Uterus (tissue), 4 donors: ENCODE measurements around the gene KRTAP10-9. TPM values are rescaled to one million over a fixed set of nuclear protein-coding genes. Genes with fewer than 3 reads are reported as not detected.
"Not testable (repeated sequence)": the region's sequence is repeated elsewhere in the genome, so short reads cannot be mapped to it uniquely, and the experiment has no call there.

ENCODE experiments used
- DNase-seq, 2 donors: peaks; one replicate each; pipeline ENCODE4 v3.0.0-alpha.2; 2019 to 2020
- H3K27ac ChIP-seq, 2 donors: fragments of 200-600 bp; sonication (generic); 1 replicate in 1 of 2; 2 replicates in 1 of 2; pipeline ENCODE4 v1.5.1; 2016 to 2018
- H3K27me3 ChIP-seq, 2 donors: fragments of 200-600 bp; sonication (generic); one replicate each; pipeline ENCODE4 v1.5.1; 2018 to 2019; ENCODE audit warnings: control low read depth in 1 of 2
- H3K36me3 ChIP-seq, 2 donors: fragments of 200-600 bp; sonication (generic); one replicate each; pipeline ENCODE4 v1.5.1; 2019; ENCODE audit warnings: control low read depth in 1 of 2
- H3K4me1 ChIP-seq, 2 donors: fragments of 200-600 bp; sonication (generic); one replicate each; pipeline ENCODE4 v1.5.1; 2018 to 2019; ENCODE audit warnings: control low read depth in 1 of 2
- H3K4me3 ChIP-seq, 2 donors: fragments of 200-600 bp; sonication (generic); 1 replicate in 1 of 2; 2 replicates in 1 of 2; pipeline ENCODE4 v1.5.1; 2018 to 2019; ENCODE audit warnings: mild to moderate bottlenecking in 1 of 2
- H3K9me3 ChIP-seq, 2 donors: fragments of 200-600 bp; sonication (generic); one replicate each; pipeline ENCODE4 v1.5.1; 2019; ENCODE audit warnings: control low read depth in 1 of 2
- CTCF ChIP-seq, 4 experiments: fragments of 200-600 bp in 2 of 4; fragments of 450-650 bp in 2 of 4; sonication (generic) in 2 of 4; IDR thresholded peaks; one replicate each; pipeline ENCODE4 v1.5.1; 2016 to 2019; ENCODE audit warnings: antibody characterized with exemption in 4 of 4, mild to moderate bottlenecking in 2 of 4, moderate library complexity in 1 of 4
- POLR2A ChIP-seq, 2 donors: fragments of 450-650 bp; IDR thresholded peaks; one replicate each; pipeline ENCODE4 v1.6.1; 2016; ENCODE audit warnings: antibody characterized with exemption in 2 of 2, mild to moderate bottlenecking in 1 of 2, moderate library complexity in 1 of 2
- intact Hi-C: fragments of 100-400 bp; cut with DNase I; formaldehyde crosslinking; loops from one replicate; pipeline ENCODE4 v1.15.1; 2023; ENCODE audit warnings: low total_unique reads
- total RNA-seq, 4 donors: library from RNA; depleted of rRNA in 3 of 4; stranded (reverse); fragments of >200 nt in 3 of 4; gene quantifications; one replicate each; pipeline versions ENCODE4 v1.1.0 to v1.2.4, GENCODE V29; 2014 to 2023
- donor health status: DM: yes; HTN: yes; CAD: no.

The KRTAP10-9 gene
- total RNA-seq, 4 donors from 2014 or later, result not detected

- Histone ChIP-seq H3K9me3 (no peaks in the 10 kb centered on the region), H3K27me3 (no peaks in the 10 kb centered on the region), H3K27ac (no peak overlapping the region), H3K4me3 (no peak overlapping the region), H3K36me3 (no peaks in the 10 kb centered on the region), H3K4me1 (no peaks in the 10 kb centered on the region)
- DNase-seq, result no peak
- intact Hi-C loops, result no loop called here
- TF ChIP-seq POLR2A (IDR thresholded peaks at IDR 0.05) (no peak), CTCF (IDR thresholded peaks at IDR 0.05) (no peak)
Observed at GRCh38 chr21:44589586-44590305, 37.1 kb upstream of the KRTAP10-9 start.

- TF ChIP-seq POLR2A (IDR thresholded peaks at IDR 0.05) (no peak), CTCF (IDR thresholded peaks at IDR 0.05) (no peak)
- Histone ChIP-seq H3K4me3 (no peak overlapping the region), H3K27me3 (no peaks in the 10 kb centered on the region), H3K4me1 (no peaks in the 10 kb centered on the region), H3K9me3 (no peaks in the 10 kb centered on the region), H3K27ac (no peak overlapping the region), H3K36me3 (no peaks in the 10 kb centered on the region)
- DNase-seq, result no peak
- intact Hi-C loops, result no loop called here
Observed at GRCh38 chr21:44590311-44590721, 36.6 kb upstream of the KRTAP10-9 start.

GRCh38 chr21:44590897-44591800, 35.7 kb upstream of the KRTAP10-9 start:
- H3K4me3 ChIP-seq, DNase-seq, H3K4me1 ChIP-seq, H3K36me3 ChIP-seq, intact Hi-C loops, H3K9me3 ChIP-seq, H3K27ac ChIP-seq, H3K27me3 ChIP-seq: not testable (repeated sequence)

- intact Hi-C loops, H3K36me3 ChIP-seq, H3K27me3 ChIP-seq, H3K9me3 ChIP-seq, H3K27ac ChIP-seq, DNase-seq, H3K4me3 ChIP-seq, H3K4me1 ChIP-seq: not testable (repeated sequence)
Observed at GRCh38 chr21:44591801-44592130, 35.1 kb upstream of the KRTAP10-9 start.

- Histone ChIP-seq H3K4me1 (no peaks in the 10 kb centered on the region), H3K9me3 (no peaks in the 10 kb centered on the region), H3K27ac (no peak within 1 kb of the TSS), H3K4me3 (no peak within 1 kb of the TSS), H3K27me3 (no peaks in the 10 kb centered on the region), H3K36me3 (no peaks in the 10 kb centered on the region)
- no peak for TF ChIP-seq POLR2A (IDR thresholded peaks at IDR 0.05)
- TF ChIP-seq CTCF (IDR thresholded peaks at IDR 0.05), result no peak
- DNase-seq, result no peak
- intact Hi-C loops, result no loop called here
Observed at GRCh38 chr21:44592446-44593311, 34.2 kb upstream of the KRTAP10-9 start, which contains the start of gene KRTAP10-6. Gene KRTAP10-6, minus strand, starts transcription at chr21:44592505. Its CDS starts 21 bp downstream, at chr21:44592484.
